ENCODE results near the gene B4GALT2.

DNA sequence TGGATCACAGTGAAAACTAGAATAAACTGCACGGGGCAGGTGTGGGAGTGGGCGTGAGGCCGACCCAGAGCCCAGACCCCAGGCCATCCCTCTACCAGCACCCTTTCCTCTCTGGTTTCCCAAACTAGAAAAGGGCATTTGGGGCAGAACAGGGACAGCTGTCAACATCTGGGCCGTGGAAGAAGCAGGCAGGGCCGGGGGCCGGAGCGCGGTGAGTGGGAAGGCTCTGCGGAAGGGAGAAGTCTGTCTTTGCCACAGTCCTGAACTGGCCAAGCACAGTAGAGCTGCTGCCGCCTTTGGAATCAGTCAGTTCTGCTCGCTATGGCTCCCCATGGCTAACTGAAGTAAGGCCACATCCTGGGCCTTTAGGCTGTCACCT, 19.0 kb downstream of the B4GALT2 start:
- TF ChIP-seq ELF1 (IDR thresholded peaks at IDR 0.05), result no peak
- no peak for TF ChIP-seq TAF1 (IDR thresholded peaks at IDR 0.05; ENCODE audit: borderline replicate concordance, low read depth, low read length)
- TF ChIP-seq, protein P1, sequence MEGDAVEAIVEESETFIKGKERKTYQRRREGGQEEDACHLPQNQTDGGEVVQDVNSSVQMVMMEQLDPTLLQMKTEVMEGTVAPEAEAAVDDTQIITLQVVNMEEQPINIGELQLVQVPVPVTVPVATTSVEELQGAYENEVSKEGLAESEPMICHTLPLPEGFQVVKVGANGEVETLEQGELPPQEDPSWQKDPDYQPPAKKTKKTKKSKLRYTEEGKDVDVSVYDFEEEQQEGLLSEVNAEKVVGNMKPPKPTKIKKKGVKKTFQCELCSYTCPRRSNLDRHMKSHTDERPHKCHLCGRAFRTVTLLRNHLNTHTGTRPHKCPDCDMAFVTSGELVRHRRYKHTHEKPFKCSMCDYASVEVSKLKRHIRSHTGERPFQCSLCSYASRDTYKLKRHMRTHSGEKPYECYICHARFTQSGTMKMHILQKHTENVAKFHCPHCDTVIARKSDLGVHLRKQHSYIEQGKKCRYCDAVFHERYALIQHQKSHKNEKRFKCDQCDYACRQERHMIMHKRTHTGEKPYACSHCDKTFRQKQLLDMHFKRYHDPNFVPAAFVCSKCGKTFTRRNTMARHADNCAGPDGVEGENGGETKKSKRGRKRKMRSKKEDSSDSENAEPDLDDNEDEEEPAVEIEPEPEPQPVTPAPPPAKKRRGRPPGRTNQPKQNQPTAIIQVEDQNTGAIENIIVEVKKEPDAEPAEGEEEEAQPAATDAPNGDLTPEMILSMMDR (IDR thresholded peaks at IDR 0.05), result no peak
- TF ChIP-seq MEF2A (IDR thresholded peaks at IDR 0.05; ENCODE audit: borderline replicate concordance, low read depth), result no peak
- TF ChIP-seq EZH2phosphoT487 (IDR thresholded peaks at IDR 0.05; ENCODE audit: borderline replicate concordance, low read depth), result no peak
- no peak for TF ChIP-seq MXI1 (IDR thresholded peaks at IDR 0.05; ENCODE audit: low read depth, low read length)
